Gastrocnemius medialis (tissue), 4 donors: Measurements from ENCODE around the gene ARHGAP26. TPM values are rescaled to one million over a fixed set of nuclear protein-coding genes. Genes with fewer than 3 reads are reported as not detected.

Source experiments
- ATAC-seq, 2 donors: fragments of 150-250 bp; one replicate each; pipeline ENCODE4 v1.9.1; 2016
- DNase-seq, 2 donors: peaks; one replicate each; pipeline ENCODE4 v3.0.0-alpha.2; 2019
- H3K27ac ChIP-seq, 4 donors: fragments of 200-600 bp; sonication (generic); 1 replicate in 1 of 4; 2 replicates in 3 of 4; pipeline ENCODE4 v1.5.1; 2016 to 2018; ENCODE audit warnings: mild to moderate bottlenecking in 2 of 4, moderate library complexity in 1 of 4
- H3K27me3 ChIP-seq, 3 donors: fragments of 200-600 bp; sonication (generic) in 2 of 3; 1 replicate in 1 of 3; 2 replicates in 2 of 3; pipeline versions ENCODE4 v1.5.1 to v1.6.0; 2016 to 2019; ENCODE audit warnings: mild to moderate bottlenecking in 1 of 3, moderate library complexity in 1 of 3
- H3K36me3 ChIP-seq, 2 donors: fragments of 200-600 bp; sonication (generic) in 1 of 2; one replicate each; pipeline ENCODE4 v1.5.1; 2017 to 2018
- H3K4me1 ChIP-seq, 2 donors: fragments of 200-600 bp; sonication (generic) in 1 of 2; one replicate each; pipeline ENCODE4 v1.5.1; 2016 to 2017; ENCODE audit warnings: mild to moderate bottlenecking in 2 of 2
- H3K4me3 ChIP-seq, 4 donors: fragments of 200-600 bp; sonication (generic) in 3 of 4; 1 replicate in 1 of 4; 2 replicates in 3 of 4; pipeline ENCODE4 v1.5.1; 2016 to 2019; ENCODE audit warnings: mild to moderate bottlenecking in 2 of 4
- H3K9me3 ChIP-seq, 3 donors: fragments of 200-600 bp; sonication (generic) in 2 of 3; 1 replicate in 1 of 3; 2 replicates in 2 of 3; pipeline ENCODE4 v1.5.1; 2016 to 2019
- POLR2A ChIP-seq, 2 donors: fragments of 450-650 bp; IDR thresholded peaks; one replicate each; pipeline ENCODE4 v1.6.1; 2017; ENCODE audit warnings: antibody characterized with exemption in 2 of 2, mild to moderate bottlenecking in 2 of 2, moderate library complexity in 2 of 2
- in situ Hi-C, 4 donors: fragments of 200-750 bp; cut with MboI; loops; one replicate each; pipeline versions ENCODE4 v1.15.0 to v1.8.0; 2017; ENCODE audit warnings: low sequenced_read_pairs in 4 of 4
- intact Hi-C: fragments of 100-400 bp; cut with DNase I; formaldehyde crosslinking; loops from one replicate; pipeline ENCODE4 v1.15.1; 2023; ENCODE audit warnings: low total_unique reads
- total RNA-seq, 4 donors: library from RNA; depleted of rRNA; stranded (reverse); fragments of >200 nt; gene quantifications; one replicate each; pipeline versions ENCODE4 v1.1.0 to v1.2.3, GENCODE V29; 2016
- TF ChIP-seq, protein P1 (sequence below), 5 experiments: fragments of 450-650 bp in 3 of 5; fragments of 200-600 bp in 2 of 5; sonication (generic) in 2 of 5; IDR thresholded peaks in 4 of 5; conservative IDR thresholded peaks in 1 of 5; 1 replicate in 4 of 5; 2 replicates in 1 of 5; pipeline ENCODE4 v1.5.1; 2016 to 2019; ENCODE audit warnings: antibody characterized with exemption in 5 of 5, mild to moderate bottlenecking in 3 of 5, moderate library complexity in 3 of 5

ARHGAP26 gene
- total RNA-seq, 4 donors from 2014 or later, result 9.1 to 22.4 (median 13.4) TPM

DNA sequence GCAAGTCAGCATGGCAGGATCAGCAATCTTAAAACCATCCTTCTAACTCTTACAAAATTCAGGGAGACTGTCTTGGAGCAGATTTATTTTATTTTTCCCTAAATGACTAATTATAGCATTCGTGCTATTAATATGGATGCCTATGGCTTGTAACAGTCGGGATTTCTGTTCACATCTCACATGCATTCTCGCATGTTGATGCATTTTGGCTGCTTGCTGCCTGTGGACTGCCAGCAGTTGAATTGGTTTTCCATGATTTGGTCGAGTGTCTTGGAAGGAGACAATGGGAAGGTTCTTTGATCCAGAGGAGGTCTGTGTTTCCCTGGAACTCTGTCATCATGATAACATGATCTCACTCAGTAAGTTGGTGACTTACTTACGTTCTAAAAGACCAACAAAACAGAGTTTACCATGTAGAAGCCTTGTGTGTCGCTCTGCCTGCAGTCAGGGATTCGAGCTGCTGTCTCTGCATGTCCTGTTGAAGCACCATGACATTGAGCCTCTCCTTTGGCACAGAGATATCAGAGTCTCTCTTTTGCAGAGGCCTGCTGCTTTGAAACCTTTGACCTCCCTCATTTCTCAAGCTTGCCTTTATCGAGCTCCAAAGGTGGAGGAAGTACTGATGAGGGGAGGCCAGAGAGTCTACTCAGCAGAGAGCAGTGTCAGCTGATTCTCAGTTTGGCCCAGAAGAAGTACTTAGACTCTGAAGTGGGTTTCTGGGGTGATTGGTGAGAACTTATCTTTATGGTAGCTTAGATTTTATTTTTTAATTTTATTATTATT lies 82.4 kb downstream of the ARHGAP26 start:
- Histone ChIP-seq H3K27ac (no peak overlapping the region), H3K4me3 (no peak overlapping the region), H3K4me1 (peaks cover 4 to 9% of the 10 kb centered on the region in 2 donors), H3K27me3 (no peaks in the 10 kb centered on the region), H3K36me3 (no peaks in the 10 kb centered on the region), H3K9me3 (no peaks in the 10 kb centered on the region)
- in situ Hi-C loops (no loop called here), intact Hi-C loops (no loop called here)
- ATAC-seq (no peak), DNase-seq (no peak)
- TF ChIP-seq, protein P1, sequence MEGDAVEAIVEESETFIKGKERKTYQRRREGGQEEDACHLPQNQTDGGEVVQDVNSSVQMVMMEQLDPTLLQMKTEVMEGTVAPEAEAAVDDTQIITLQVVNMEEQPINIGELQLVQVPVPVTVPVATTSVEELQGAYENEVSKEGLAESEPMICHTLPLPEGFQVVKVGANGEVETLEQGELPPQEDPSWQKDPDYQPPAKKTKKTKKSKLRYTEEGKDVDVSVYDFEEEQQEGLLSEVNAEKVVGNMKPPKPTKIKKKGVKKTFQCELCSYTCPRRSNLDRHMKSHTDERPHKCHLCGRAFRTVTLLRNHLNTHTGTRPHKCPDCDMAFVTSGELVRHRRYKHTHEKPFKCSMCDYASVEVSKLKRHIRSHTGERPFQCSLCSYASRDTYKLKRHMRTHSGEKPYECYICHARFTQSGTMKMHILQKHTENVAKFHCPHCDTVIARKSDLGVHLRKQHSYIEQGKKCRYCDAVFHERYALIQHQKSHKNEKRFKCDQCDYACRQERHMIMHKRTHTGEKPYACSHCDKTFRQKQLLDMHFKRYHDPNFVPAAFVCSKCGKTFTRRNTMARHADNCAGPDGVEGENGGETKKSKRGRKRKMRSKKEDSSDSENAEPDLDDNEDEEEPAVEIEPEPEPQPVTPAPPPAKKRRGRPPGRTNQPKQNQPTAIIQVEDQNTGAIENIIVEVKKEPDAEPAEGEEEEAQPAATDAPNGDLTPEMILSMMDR (IDR thresholded peaks at IDR 0.05 in 4 of 5, conservative IDR thresholded peaks at IDR 0.05 in 1 of 5), result no peak
- no peak for TF ChIP-seq POLR2A (IDR thresholded peaks at IDR 0.05)

DNA sequence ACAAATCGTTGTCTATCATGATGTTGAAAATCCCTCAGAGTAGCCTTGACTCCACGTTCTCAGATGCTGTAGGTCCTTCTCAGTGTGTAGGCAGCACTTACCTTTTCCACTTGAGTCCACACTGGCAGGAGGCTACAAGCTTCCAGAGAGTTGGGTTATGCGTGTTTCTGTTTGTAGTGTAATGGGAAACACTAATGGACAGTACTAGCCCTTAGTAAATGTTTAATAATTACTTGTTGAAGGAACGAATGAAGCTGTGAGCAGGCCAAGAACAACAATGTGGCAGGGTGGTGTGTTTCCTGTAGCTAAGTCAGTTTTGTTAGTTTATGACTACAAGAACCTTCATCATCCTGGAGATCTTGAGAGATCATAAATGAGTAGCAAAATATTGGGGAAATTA lies 83.5 kb downstream of the ARHGAP26 start:
- in situ Hi-C loops, result no loop called here
- ATAC-seq, result no peak

DNA sequence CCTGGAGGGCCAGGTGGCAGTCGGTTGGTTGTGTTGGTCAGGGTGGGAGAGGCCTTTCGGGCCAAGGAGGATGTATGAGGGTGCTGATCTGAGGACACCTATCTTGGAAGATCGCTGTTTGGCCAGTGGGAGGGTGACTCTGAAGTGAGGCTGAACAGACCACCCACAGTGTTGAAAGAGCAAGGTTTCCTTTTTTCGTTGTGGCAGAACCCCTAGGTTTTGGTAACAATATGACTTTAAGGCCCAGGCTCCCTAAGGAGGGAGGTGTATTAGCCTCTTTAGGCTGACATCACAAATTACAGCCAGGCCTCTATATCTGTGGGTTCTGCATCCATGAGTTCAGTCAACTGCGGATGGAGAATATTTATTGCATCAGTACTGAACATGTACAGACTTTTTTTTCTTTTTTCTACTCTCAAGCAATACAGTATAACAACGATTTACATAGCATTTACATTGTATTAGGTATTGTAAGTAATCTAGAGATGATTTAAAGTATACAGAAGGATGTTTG lies 86.1 kb downstream of the ARHGAP26 start:
- ATAC-seq, result no peak
- no peaks in the 10 kb centered on the region for H3K9me3 ChIP-seq
- DNase-seq, result no peak

More for the DNA sequence above, 83.5 kb downstream of the ARHGAP26 start:
- Histone ChIP-seq H3K36me3 (no peaks in the 10 kb centered on the region), H3K4me1 (peaks cover 4 to 9% of the 10 kb centered on the region in 2 donors), H3K27me3 (no peaks in the 10 kb centered on the region), H3K4me3 (no peak overlapping the region), H3K27ac (no peak overlapping the region), H3K9me3 (no peaks in the 10 kb centered on the region)
- no peak for DNase-seq
- TF ChIP-seq POLR2A (IDR thresholded peaks at IDR 0.05), result no peak
- TF ChIP-seq, protein P1 (IDR thresholded peaks at IDR 0.05 in 4 of 5, conservative IDR thresholded peaks at IDR 0.05 in 1 of 5), result no peak
- intact Hi-C loops, result no loop called here

DNA sequence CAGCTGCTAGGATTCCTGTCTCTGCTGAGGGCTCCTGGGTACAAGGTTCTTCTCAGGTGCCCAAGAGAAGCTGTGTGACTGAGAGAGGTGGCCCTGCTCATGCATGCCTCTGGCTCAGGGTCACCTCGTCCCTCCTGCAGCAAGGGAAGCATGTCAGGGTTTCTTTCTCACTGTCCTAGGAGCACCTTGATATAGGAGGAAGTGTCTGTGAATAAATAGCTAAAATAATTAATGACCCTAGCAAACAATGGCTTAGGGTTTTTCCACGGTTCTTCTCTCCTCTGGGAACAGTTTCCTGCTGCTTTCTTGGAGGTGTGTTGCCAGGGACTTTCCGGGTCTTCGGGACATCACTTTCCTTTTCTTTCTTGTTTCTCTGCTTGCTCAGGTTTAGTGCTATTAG lies 87.2 kb downstream of the ARHGAP26 start:
- ATAC-seq, result no peak
- in situ Hi-C loops, result no loop called here

More for the DNA sequence above, 86.1 kb downstream of the ARHGAP26 start:
- H3K4me3 ChIP-seq, result no peak overlapping the region
- H3K27ac ChIP-seq, result no peak overlapping the region
- peaks cover 8 to 20% of the 10 kb centered on the region in 2 donors for H3K4me1 ChIP-seq
- no peaks in the 10 kb centered on the region for H3K36me3 ChIP-seq
- intact Hi-C loops (no loop called here), in situ Hi-C loops (no loop called here)
- H3K27me3 ChIP-seq, result no peaks in the 10 kb centered on the region
- TF ChIP-seq, protein P1 (IDR thresholded peaks at IDR 0.05 in 4 of 5, conservative IDR thresholded peaks at IDR 0.05 in 1 of 5), result no peak
- TF ChIP-seq POLR2A (IDR thresholded peaks at IDR 0.05), result no peak

More for the DNA sequence above, 87.2 kb downstream of the ARHGAP26 start:
- Histone ChIP-seq H3K4me3 (no peak overlapping the region), H3K9me3 (no peaks in the 10 kb centered on the region), H3K4me1 (peaks cover 4 to 19% of the 10 kb centered on the region in 2 donors), H3K27ac (no peak overlapping the region), H3K36me3 (no peaks in the 10 kb centered on the region), H3K27me3 (no peaks in the 10 kb centered on the region)
- intact Hi-C loops, result no loop called here
- no peak for DNase-seq
- TF ChIP-seq, protein P1 (IDR thresholded peaks at IDR 0.05 in 4 of 5, conservative IDR thresholded peaks at IDR 0.05 in 1 of 5), result no peak
- no peak for TF ChIP-seq POLR2A (IDR thresholded peaks at IDR 0.05)
